GM18499 (cell line): ENCODE data around the gene RSPH1.

Source experiments
- ATAC-seq: cut with Tn5 transposase; IDR thresholded peaks from one replicate; pipeline ENCODE4 v1.9.1; 2021; ENCODE audit warnings: moderate number of reproducible peaks; ENCODE audit not compliant: insufficient read depth, unreplicated experiment

The RSPH1 gene

GRCh38 chr21:42452401-42453223 lies 43.4 kb downstream of the RSPH1 start:
- no peak for ATAC-seq

- ATAC-seq, result no peak
Observed at GRCh38 chr21:42451941-42452340, 44.1 kb downstream of the RSPH1 start.

- no peak for ATAC-seq
Observed at GRCh38 chr21:42448686-42449085, 47.3 kb downstream of the RSPH1 start.

- ATAC-seq, result no peak
Observed at GRCh38 chr21:42447732-42448131, 48.3 kb downstream of the RSPH1 start.

GRCh38 chr21:42447182-42447581 lies 48.8 kb downstream of the RSPH1 start:
- ATAC-seq, result no peak

- ATAC-seq, result no peak
Observed at GRCh38 chr21:42446531-42446930, 49.5 kb downstream of the RSPH1 start.

- ATAC-seq, result no peak
Observed at GRCh38 chr21:42445311-42445710, 50.7 kb downstream of the RSPH1 start.

- no peak for ATAC-seq
Observed at GRCh38 chr21:42444745-42445059, 51.3 kb downstream of the RSPH1 start.

GRCh38 chr21:42443876-42444744 lies 51.9 kb downstream of the RSPH1 start:
- ATAC-seq, result no peak

- ATAC-seq, result no peak
Observed at GRCh38 chr21:42443181-42443785, 52.7 kb downstream of the RSPH1 start.

DNA sequence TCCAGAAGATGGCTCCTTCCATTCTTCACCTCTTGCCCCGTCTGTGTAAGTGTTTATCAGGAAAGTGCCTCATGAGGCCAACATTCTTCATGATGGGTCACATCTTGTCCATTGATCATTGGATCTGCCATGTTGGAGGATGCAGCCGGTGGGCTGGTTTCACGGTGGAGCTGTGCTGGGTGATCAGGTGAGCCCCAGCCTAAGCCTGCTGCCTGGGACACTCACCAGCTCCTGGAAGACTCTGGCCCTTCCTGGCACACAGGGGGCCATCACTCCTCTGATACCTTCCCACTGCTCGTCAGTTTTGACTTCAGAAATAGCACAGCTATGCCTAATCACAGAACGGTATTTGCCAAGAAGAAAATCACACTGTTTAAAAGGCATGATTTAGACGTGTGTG lies 54.1 kb downstream of the RSPH1 start:
- ATAC-seq, result no peak

GRCh38 chr21:42440187-42440792 lies 55.7 kb downstream of the RSPH1 start:
- ATAC-seq, result no peak

- no peak for ATAC-seq
Observed at GRCh38 chr21:42439284-42440186, 56.5 kb downstream of the RSPH1 start.

- no peak for ATAC-seq
Observed at GRCh38 chr21:42438316-42439205, 57.5 kb downstream of the RSPH1 start.

DNA sequence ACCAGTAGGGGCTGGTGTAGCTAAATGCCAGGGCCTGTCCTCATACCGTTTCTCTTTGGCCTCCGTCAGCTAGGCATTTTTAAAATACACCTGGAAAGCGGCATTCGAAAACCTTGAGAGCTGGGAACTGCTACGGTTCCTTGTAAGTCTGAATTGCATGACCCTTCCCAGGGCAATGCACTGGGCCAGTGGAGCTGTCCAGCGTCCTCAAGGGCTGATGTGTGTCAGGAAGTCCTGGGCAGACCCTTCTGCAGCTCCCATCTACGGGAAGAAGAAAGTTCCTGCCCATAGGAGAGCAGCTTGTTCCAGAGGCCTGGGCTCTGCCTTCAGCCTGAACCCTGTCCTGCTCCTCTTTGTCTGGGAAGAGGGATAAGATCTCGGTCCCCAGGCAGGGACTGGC lies 58.2 kb downstream of the RSPH1 start:
- ATAC-seq, result no peak

DNA sequence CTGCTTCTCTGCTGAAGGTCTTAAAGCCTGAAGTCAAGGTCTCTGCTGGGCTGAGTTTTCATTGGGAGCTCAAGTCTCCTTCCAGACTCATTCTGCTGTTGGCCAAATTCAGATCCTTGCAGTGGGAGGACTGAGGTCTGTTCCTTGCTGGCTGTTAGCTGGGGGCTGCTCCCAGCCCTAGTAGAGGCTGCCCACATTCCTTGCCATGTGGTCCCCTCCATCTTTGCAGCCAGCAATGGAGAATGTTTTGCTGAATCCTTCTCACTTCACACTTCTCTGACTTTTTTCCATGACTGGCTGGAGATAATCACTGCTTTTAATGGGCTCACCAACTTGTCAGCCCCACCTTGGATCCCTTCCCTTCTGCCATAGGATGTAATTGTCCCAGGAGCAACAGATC lies 59.1 kb downstream of the RSPH1 start:
- ATAC-seq, result no peak

DNA sequence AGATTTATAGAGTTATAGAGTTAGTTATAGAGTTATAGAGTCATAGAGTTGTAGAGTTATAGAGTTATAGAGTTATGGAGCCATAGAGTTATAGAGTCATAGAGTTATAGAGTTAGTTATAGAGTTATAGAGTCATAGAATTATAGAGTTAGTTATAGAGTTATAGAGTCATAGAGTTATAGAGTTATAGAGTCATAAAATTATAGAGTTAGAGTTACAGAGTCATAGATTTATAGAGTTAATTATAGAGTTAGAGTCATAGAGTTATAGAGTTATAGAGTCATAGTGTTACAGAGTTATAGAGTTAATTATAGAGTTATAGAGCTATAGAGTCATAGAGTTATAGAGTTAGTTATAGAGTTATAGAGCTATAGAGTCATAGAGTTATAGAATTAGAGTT lies 60.2 kb downstream of the RSPH1 start:
- ATAC-seq, result no peak

- ATAC-seq, result no peak
Observed at GRCh38 chr21:42435401-42435800, 60.6 kb downstream of the RSPH1 start.

GRCh38 chr21:42434884-42435283 lies 61.1 kb downstream of the RSPH1 start:
- no peak for ATAC-seq
